ENCODE measurements around the gene HRC. TPM values are rescaled to one million over a fixed set of nuclear protein-coding genes. Genes with fewer than 3 reads are reported as not detected.

Gene HRC
- total RNA-seq, 1 experiment from 2014 or later: not detected

DNA sequence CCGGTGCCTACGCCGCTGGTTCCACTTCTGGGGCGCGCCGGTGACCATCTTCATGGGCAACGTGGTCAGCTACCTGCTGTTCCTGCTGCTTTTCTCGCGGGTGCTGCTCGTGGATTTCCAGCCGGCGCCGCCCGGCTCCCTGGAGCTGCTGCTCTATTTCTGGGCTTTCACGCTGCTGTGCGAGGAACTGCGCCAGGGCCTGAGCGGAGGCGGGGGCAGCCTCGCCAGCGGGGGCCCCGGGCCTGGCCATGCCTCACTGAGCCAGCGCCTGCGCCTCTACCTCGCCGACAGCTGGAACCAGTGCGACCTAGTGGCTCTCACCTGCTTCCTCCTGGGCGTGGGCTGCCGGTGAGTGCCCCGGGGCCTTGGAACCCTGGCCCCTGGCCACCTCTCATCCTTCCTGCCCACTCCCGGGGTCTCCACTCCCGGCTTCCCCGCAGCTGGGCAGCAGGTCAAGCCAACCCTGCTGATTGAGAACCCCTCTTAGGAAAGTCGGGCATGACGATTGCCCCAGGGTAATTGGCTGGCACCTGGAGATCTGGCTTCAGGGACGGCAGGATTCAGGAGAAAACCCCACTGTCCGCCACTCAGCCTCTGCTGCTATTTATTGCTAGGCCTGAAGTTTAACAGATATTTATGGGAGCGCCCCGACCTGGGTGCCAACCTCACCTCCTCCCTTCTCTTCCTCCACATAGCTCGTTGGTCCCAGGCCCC lies 41.5 kb upstream of the HRC start:
- H3K9me3 ChIP-seq (ENCODE audit: insufficient read depth, low read depth): no peaks in the 10 kb centered on the region
- H3K27me3 ChIP-seq (ENCODE audit: insufficient read depth, low read depth): no peaks in the 10 kb centered on the region
- intact Hi-C loops (cut with micrococcal nuclease; ENCODE audit: unreplicated experiment): loop anchor here (5.0 kb wide), 1 partner anchor 99 kb away; no protein-coding TSS in a partner anchor
- no peak for TF ChIP-seq EZH2 (IDR thresholded peaks at IDR 0.05; ENCODE audit: low read depth)
- TF ChIP-seq, protein P1, sequence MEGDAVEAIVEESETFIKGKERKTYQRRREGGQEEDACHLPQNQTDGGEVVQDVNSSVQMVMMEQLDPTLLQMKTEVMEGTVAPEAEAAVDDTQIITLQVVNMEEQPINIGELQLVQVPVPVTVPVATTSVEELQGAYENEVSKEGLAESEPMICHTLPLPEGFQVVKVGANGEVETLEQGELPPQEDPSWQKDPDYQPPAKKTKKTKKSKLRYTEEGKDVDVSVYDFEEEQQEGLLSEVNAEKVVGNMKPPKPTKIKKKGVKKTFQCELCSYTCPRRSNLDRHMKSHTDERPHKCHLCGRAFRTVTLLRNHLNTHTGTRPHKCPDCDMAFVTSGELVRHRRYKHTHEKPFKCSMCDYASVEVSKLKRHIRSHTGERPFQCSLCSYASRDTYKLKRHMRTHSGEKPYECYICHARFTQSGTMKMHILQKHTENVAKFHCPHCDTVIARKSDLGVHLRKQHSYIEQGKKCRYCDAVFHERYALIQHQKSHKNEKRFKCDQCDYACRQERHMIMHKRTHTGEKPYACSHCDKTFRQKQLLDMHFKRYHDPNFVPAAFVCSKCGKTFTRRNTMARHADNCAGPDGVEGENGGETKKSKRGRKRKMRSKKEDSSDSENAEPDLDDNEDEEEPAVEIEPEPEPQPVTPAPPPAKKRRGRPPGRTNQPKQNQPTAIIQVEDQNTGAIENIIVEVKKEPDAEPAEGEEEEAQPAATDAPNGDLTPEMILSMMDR (conservative IDR thresholded peaks at IDR 0.05): no peak
- ChIA-PET POLR2A (ENCODE audit: unreplicated experiment) (no interaction called here), CTCF (interaction anchor here (0.6 kb wide), 1 partner anchor 13 kb away, joined by 4 read pairs; no protein-coding TSS in a partner anchor)
- H3K4me1 ChIP-seq (replicated peaks; ENCODE audit: insufficient read depth): peaks cover 19% of the 10 kb centered on the region; the same call in 1 of the 2 replicates
- DNase-seq: no peak
- no peak overlapping the region for H2AFZ ChIP-seq
- no peaks in the 10 kb centered on the region for H4K20me1 ChIP-seq (ENCODE audit: insufficient read depth)
- peaks cover 3% of the 10 kb centered on the region; the same call in 1 of the 2 replicates for H3K36me3 ChIP-seq (ENCODE audit: low read depth)
- no peak overlapping the region for H3K4me2 ChIP-seq
- H3K27ac ChIP-seq: no peak overlapping the region
- no TSS peak for BruUV-seq (replicated peaks)
- no peak overlapping the region for H3K4me3 ChIP-seq
- no peaks in the 10 kb centered on the region for H3K79me2 ChIP-seq (ENCODE audit: low read depth)
- H3K9me2 ChIP-seq (ENCODE audit: insufficient read depth): no peaks in the 10 kb centered on the region
- H3F3A ChIP-seq (ENCODE audit: insufficient read depth, low read depth): peaks cover 33% of the 10 kb centered on the region

DNA sequence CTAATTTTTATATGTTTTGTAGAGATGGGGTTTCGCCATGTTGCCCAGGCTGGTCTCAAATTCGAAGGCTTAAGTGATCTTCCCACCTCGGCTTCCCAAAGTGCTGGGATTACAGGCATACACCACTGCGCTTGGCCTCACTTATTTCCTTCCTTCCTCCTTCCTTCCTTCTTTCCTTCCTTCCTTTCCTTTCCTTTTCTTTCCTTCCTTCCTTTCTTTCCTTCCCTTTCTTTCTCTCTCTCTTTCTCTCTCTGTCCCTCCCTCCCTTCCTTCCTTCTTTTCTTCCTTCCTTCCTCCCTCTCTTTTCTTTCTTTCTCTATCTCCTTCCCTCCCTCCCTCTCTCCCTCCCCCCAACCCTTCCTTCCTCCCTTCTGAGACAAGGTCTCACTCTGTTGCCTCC lies 39.2 kb upstream of the HRC start:
- ChIA-PET CTCF (no interaction called here), POLR2A (ENCODE audit: unreplicated experiment) (no interaction called here)
- DNase-seq: no peak
- no peak overlapping the region for H3K4me3 ChIP-seq
- H3K79me2 ChIP-seq (ENCODE audit: low read depth): no peaks in the 10 kb centered on the region
- no peaks in the 10 kb centered on the region for H3K27me3 ChIP-seq (ENCODE audit: insufficient read depth, low read depth)
- H3K4me1 ChIP-seq (replicated peaks; ENCODE audit: insufficient read depth): peaks cover 15% of the 10 kb centered on the region; the same call in 1 of the 2 replicates
- H3K9me2 ChIP-seq (ENCODE audit: insufficient read depth): no peaks in the 10 kb centered on the region
- peaks cover 19% of the 10 kb centered on the region for H3F3A ChIP-seq (ENCODE audit: insufficient read depth, low read depth)
- no peak overlapping the region for H3K4me2 ChIP-seq
- no peaks in the 10 kb centered on the region for H4K20me1 ChIP-seq (ENCODE audit: insufficient read depth)
- BruUV-seq (replicated peaks): no TSS peak
- no peaks in the 10 kb centered on the region for H3K9me3 ChIP-seq (ENCODE audit: insufficient read depth, low read depth)
- no peak for TF ChIP-seq EZH2 (IDR thresholded peaks at IDR 0.05; ENCODE audit: low read depth)
- TF ChIP-seq, protein P1 (conservative IDR thresholded peaks at IDR 0.05): no peak
- intact Hi-C loops (cut with micrococcal nuclease; ENCODE audit: unreplicated experiment): no loop called here
- 0 out of 2 replicates have a peak, but pooled peaks cover 7% of the 10 kb centered on the region for H3K36me3 ChIP-seq (ENCODE audit: low read depth)
- H2AFZ ChIP-seq: no peak overlapping the region
- H3K27ac ChIP-seq: no peak overlapping the region

DNA sequence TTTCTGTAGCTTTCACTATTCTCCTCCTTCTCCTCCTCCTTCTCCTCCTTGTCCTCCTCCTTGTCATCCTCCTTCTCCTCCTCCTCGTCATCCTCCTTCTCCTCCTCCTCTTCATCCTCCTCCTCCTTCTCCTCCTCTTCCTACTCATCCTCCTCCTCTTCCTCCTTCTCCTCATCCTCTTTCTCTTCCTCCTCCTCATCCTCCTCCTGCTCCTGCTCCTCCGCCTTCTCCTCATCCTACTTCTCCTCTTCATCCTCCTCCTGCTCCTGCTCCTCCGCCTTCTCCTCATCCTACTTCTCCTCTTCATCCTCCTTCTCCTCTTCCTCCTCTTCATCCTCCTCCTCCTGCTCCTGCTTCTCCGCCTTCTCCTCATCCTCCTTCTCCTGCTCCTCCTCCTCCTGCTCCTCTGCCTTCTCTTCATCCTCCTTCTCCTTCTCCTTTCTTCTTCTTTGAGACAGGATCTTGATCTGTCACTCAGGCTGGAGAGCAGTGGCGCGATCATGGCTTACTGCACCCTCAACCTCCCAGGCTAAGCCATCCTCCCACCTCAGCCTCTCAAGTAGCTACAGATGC lies 38.7 kb upstream of the HRC start:
- H3K4me3 ChIP-seq: no peak overlapping the region
- no peaks in the 10 kb centered on the region for H4K20me1 ChIP-seq (ENCODE audit: insufficient read depth)
- H3K79me2 ChIP-seq (ENCODE audit: low read depth): no peaks in the 10 kb centered on the region
- ChIA-PET CTCF (interaction anchor here (0.6 kb wide), 1 partner anchor 86 kb away, joined by 5 read pairs; no protein-coding TSS in a partner anchor), POLR2A (ENCODE audit: unreplicated experiment) (no interaction called here)
- 0 out of 2 replicates have a peak, but pooled peaks cover 7% of the 10 kb centered on the region for H3K36me3 ChIP-seq (ENCODE audit: low read depth)
- H3K27ac ChIP-seq: no peak overlapping the region
- H3F3A ChIP-seq (ENCODE audit: insufficient read depth, low read depth): peaks cover 14% of the 10 kb centered on the region
- no peak for DNase-seq
- no peak overlapping the region for H2AFZ ChIP-seq
- peaks cover 10% of the 10 kb centered on the region; the same call in 1 of the 2 replicates for H3K4me1 ChIP-seq (replicated peaks; ENCODE audit: insufficient read depth)
- H3K9me2 ChIP-seq (ENCODE audit: insufficient read depth): no peaks in the 10 kb centered on the region
- TF ChIP-seq EZH2 (IDR thresholded peaks at IDR 0.05; ENCODE audit: low read depth): no peak
- TF ChIP-seq, protein P1 (conservative IDR thresholded peaks at IDR 0.05): no peak
- no peaks in the 10 kb centered on the region for H3K9me3 ChIP-seq (ENCODE audit: insufficient read depth, low read depth)
- no peaks in the 10 kb centered on the region for H3K27me3 ChIP-seq (ENCODE audit: insufficient read depth, low read depth)
- no peak overlapping the region for H3K4me2 ChIP-seq
- intact Hi-C loops (cut with micrococcal nuclease; ENCODE audit: unreplicated experiment): no loop called here
- BruUV-seq (replicated peaks): no TSS peak
